Nephron (organoid): Measurements from ENCODE around the gene RERE.

Source experiments
- H3K27ac Mint-ChIP-seq, 3 experiments: 2 replicates each; pipeline ENCODE4 v1.8.0; 2020; ENCODE audit warnings: mixed read lengths in 3 of 3, mild to moderate bottlenecking in 2 of 3, moderate library complexity in 1 of 3
- H3K27me3 Mint-ChIP-seq: 2 replicates; pipeline ENCODE4 v1.8.0; 2021; ENCODE audit warnings: low read depth, mild to moderate bottlenecking, moderate library complexity, mixed read lengths
- H3K36me3 Mint-ChIP-seq: 2 replicates; pipeline ENCODE4 v1.8.0; 2020; ENCODE audit warnings: low read depth, mixed read lengths
- H3K4me1 Mint-ChIP-seq: 2 replicates; pipeline ENCODE4 v1.8.0; 2020; ENCODE audit warnings: mixed read lengths
- H3K4me3 Mint-ChIP-seq, 3 experiments: 2 replicates each; pipeline ENCODE4 v1.8.0; 2020; ENCODE audit warnings: mild to moderate bottlenecking in 3 of 3, mixed read lengths in 3 of 3, moderate library complexity in 2 of 3
- H3K9me3 Mint-ChIP-seq: 2 replicates; pipeline ENCODE4 v1.8.0; 2020; ENCODE audit warnings: mixed read lengths
- TF ChIP-seq, protein P1 (sequence below), 3 experiments: fragments of 200-600 bp; sonication (generic); IDR thresholded peaks; one replicate each; pipeline ENCODE4 v1.5.0; 2021; ENCODE audit warnings: antibody characterized with exemption in 3 of 3; ENCODE audit not compliant: unreplicated experiment in 3 of 3

The RERE gene

DNA sequence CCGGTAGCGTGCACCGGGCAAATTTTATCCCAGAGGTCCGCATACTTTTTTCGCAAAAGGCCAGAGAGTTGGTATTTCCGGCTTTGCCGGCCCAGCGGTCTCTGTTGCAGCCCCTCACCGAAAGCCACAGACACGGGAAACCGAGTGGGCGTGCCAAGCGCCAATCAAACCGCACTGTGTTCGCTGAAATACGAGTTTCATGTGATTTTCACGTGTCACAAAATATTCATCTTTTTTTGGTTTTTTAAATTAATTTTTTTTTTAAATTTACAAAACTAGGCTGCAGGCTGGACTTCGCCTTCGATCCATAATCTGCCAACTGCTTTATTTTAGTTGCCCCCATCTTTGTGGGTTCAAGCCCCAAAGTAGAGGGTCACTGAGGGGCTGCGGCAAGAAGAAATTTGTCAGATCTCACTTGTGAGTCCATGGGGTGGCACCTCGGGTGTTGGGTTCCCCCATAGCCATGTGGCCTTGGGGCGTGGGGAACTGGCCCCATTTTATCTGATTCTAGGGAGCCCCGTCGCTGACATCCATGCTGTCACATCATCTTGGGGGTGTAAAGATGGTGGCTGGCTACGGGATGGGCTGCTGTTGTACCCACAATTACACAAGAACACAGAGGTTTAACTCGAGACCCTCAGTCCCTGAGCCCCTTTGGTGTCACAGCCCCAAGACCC, 478.8 kb downstream of the RERE start:
- TF ChIP-seq, protein P1, sequence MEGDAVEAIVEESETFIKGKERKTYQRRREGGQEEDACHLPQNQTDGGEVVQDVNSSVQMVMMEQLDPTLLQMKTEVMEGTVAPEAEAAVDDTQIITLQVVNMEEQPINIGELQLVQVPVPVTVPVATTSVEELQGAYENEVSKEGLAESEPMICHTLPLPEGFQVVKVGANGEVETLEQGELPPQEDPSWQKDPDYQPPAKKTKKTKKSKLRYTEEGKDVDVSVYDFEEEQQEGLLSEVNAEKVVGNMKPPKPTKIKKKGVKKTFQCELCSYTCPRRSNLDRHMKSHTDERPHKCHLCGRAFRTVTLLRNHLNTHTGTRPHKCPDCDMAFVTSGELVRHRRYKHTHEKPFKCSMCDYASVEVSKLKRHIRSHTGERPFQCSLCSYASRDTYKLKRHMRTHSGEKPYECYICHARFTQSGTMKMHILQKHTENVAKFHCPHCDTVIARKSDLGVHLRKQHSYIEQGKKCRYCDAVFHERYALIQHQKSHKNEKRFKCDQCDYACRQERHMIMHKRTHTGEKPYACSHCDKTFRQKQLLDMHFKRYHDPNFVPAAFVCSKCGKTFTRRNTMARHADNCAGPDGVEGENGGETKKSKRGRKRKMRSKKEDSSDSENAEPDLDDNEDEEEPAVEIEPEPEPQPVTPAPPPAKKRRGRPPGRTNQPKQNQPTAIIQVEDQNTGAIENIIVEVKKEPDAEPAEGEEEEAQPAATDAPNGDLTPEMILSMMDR (IDR thresholded peaks at IDR 0.05; ENCODE audit: unreplicated experiment in 3 of 3), result no peak
- H3K27me3 Mint-ChIP-seq, result peaks cover 6% of the 10 kb centered on the region
- peaks cover 7% of the 10 kb centered on the region for H3K4me1 Mint-ChIP-seq
- no peak overlapping the region for H3K4me3 Mint-ChIP-seq
- peaks cover 33% of the 10 kb centered on the region for H3K36me3 Mint-ChIP-seq
- H3K27ac Mint-ChIP-seq, result no peak overlapping the region
- H3K9me3 Mint-ChIP-seq, result peaks cover 2% of the 10 kb centered on the region

DNA sequence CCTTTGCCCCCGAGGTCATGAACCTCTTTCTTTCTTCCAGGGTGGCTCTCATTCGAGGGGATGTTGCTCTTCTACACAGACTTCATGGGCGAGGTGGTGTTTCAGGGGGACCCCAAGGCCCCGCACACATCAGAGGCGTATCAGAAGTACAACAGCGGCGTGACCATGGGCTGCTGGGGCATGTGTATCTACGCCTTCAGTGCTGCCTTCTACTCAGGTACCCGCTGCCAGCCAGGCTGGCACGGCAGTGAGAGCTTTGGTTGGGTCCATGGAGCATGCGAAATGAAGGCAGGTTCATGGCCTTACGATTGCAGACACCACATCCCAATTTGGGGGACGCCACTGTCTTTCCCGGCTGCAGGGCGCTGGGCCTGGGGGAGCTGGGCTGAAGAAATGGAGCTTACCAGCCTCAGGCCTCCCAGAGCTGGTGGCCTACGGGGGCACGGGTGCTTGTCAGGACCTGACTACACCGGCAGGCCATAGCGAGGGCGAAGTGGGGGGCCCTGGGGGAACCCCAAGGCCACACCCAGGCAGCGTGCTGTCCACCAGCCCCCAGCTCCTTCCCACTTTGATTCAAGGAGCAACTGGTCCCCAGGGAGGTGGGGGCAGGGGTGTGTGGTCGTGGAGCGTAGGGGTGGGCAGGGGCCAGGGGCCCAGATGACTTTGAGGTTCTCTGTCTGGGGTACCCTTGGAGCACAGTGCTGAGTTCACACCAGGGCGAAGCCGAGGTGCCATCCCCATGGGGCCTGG, 479.5 kb downstream of the RERE start:
- peaks cover 6% of the 10 kb centered on the region for H3K27me3 Mint-ChIP-seq
- peaks cover 33% of the 10 kb centered on the region for H3K36me3 Mint-ChIP-seq
- no peaks in the 10 kb centered on the region for H3K4me1 Mint-ChIP-seq

DNA sequence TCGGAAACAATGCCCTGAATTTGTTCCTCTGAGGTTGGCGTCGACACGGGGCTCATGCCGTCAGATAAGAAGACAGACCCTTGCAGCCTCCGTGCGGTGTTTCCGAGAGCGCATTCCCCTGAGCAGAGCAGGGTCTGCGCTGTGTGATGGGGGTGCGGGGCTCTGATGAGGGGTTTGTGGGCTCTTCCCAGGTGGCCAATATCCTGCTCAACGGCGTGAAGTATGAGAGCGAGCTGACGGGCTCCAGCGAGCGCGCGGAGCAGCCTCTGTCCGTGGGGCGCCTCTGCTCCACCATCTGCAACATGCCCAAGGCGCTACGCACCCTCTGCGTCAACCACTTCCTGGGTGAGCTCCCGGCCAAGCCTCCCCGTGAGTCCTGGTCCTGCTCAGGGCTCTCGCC, 482.2 kb downstream of the RERE start:
- TF ChIP-seq, protein P1 (IDR thresholded peaks at IDR 0.05; ENCODE audit: unreplicated experiment in 3 of 3), result no peak
- Mint-ChIP-seq H3K4me3 (no peak overlapping the region), H3K27me3 (peaks cover 6% of the 10 kb centered on the region), H3K4me1 (no peaks in the 10 kb centered on the region), H3K9me3 (peaks cover 2% of the 10 kb centered on the region), H3K27ac (no peak overlapping the region), H3K36me3 (peaks cover 29% of the 10 kb centered on the region)

More for the DNA sequence above, 479.5 kb downstream of the RERE start:
- H3K9me3 Mint-ChIP-seq, result peaks cover 2% of the 10 kb centered on the region
- H3K4me3 Mint-ChIP-seq, result no peak overlapping the region
- H3K27ac Mint-ChIP-seq, result no peak overlapping the region
- TF ChIP-seq, protein P1 (IDR thresholded peaks at IDR 0.05; ENCODE audit: unreplicated experiment in 3 of 3), result no peak

DNA sequence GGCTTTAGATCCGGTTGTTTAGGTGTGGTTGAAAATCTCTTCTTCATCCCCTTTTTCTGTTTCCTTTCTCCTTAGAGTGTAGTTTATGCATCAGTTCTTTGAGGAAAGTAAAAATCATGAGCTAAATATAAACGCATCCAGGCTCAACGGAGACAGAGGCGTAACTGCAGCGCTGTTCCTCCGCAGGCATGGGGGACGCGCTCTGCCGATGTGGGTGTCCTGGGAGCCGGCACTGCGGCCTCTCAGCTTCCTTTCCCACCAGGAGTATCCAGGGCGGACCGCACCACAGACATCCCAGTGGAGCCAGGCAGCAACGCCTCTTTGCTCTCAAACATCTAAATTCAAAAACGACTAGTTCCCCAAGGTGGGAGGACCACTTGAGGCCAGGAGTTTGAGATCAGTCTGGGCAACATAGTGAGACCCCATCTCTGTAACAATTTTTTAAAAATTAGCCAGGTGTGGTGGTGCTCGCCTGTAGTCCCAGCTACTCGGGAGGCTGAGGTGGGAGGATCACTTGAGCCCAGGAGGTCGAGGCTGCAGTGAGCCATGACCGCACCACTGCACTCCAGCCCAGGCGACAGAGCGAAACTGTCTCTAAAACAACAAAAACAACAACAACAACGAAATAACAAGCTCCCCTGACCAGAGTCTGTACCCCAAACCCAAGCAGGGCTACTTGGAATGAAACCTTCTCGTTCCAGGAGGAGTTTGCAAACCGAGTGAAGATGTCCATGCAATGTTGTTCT, 483.2 kb downstream of the RERE start:
- Mint-ChIP-seq H3K9me3 (peaks cover 2% of the 10 kb centered on the region), H3K4me3 (no peak overlapping the region), H3K27ac (no peak overlapping the region), H3K36me3 (peaks cover 23% of the 10 kb centered on the region), H3K27me3 (no peaks in the 10 kb centered on the region), H3K4me1 (no peaks in the 10 kb centered on the region)
- TF ChIP-seq, protein P1 (IDR thresholded peaks at IDR 0.05; ENCODE audit: unreplicated experiment in 3 of 3), result no peak

DNA sequence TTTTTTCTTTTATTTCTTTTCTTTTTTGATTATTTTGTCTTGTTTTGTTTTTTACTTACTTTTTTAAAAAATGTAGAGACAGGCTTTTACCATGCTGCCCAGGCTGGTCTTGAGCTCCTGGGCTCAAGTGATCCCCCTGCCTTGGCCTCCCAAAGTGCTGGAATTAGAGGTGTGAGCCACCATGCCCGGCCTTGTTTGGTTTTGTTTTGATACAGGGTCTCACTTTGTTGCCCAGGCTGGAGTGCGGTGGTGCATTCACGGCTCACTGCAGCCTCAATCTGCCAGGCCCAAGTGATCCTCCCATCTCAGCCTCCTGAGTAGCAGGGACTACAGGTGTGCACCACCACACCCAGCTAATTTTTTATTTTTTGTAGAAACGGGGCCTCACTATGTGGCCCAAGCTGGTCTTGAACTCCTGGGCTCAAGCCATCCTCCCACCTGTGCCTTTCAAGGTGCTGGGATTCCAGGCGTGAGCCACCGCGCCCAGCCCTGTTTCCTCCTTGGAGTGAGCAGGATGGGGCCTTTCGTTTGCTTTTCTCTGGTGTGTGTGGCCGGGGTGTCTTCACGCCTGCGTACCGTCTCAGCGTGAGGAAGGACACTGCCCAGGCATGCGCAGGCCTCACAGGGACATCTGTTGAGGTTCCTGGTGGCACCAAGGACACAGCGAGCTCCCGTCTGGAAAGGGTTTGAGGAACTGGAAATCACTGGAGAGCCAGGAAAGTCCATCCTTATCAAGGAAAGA, 484.0 kb downstream of the RERE start:
- Mint-ChIP-seq H3K4me3 (no peak overlapping the region), H3K27me3 (no peaks in the 10 kb centered on the region), H3K36me3 (peaks cover 23% of the 10 kb centered on the region), H3K4me1 (no peaks in the 10 kb centered on the region), H3K9me3 (peaks cover 2% of the 10 kb centered on the region), H3K27ac (no peak overlapping the region)
- TF ChIP-seq, protein P1 (IDR thresholded peaks at IDR 0.05; ENCODE audit: unreplicated experiment in 3 of 3), result no peak
